GM21723 (cell line): Measurements from ENCODE around the gene TOMM40.
"Not testable (repeated sequence)": the region's sequence is repeated elsewhere in the genome, so short reads cannot be mapped to it uniquely, and the experiment has no call there.

ENCODE experiments used
- ATAC-seq: cut with Tn5 transposase; IDR thresholded peaks from one replicate; pipeline ENCODE4 v1.9.1; 2021; ENCODE audit warnings: mild to moderate bottlenecking, moderate library complexity; ENCODE audit not compliant: unreplicated experiment

TOMM40 gene

GRCh38 chr19:44893332-44894051 is 2.4 kb downstream of the TOMM40 start:
- no peak for ATAC-seq

GRCh38 chr19:44894052-44894400 is 3.0 kb downstream of the TOMM40 start:
- no peak for ATAC-seq

- ATAC-seq = no peak
Measured at GRCh38 chr19:44894946-44895345, 3.9 kb downstream of the TOMM40 start.

- no peak for ATAC-seq
Measured at GRCh38 chr19:44897835-44898234, 6.8 kb downstream of the TOMM40 start.

GRCh38 chr19:44900328-44901244 is 9.5 kb downstream of the TOMM40 start:
- ATAC-seq = no peak

GRCh38 chr19:44903216-44903601 is 12.2 kb downstream of the TOMM40 start:
- ATAC-seq = no peak

- ATAC-seq = no peak
Measured at GRCh38 chr19:44903602-44904425, 12.8 kb downstream of the TOMM40 start.

GRCh38 chr19:44904426-44904994 is 13.5 kb downstream of the TOMM40 start:
- no peak for ATAC-seq

- no peak for ATAC-seq
Measured at GRCh38 chr19:44905437-44906160, 14.5 kb downstream of the TOMM40 start, which contains the start of gene APOE. TSS of gene APOE (plus strand) at chr19:44905796. CDS start at chr19:44906625, 829 bp downstream.

GRCh38 chr19:44907613-44908012 is 16.6 kb downstream of the TOMM40 start:
- ATAC-seq = no peak

- ATAC-seq = no peak
Measured at GRCh38 chr19:44908074-44908835, 17.2 kb downstream of the TOMM40 start.

GRCh38 chr19:44908836-44909261 is 17.8 kb downstream of the TOMM40 start:
- ATAC-seq = no peak

GRCh38 chr19:44909775-44910174 is 18.7 kb downstream of the TOMM40 start:
- ATAC-seq = no peak

- not testable (repeated sequence) for ATAC-seq
Measured at GRCh38 chr19:44911896-44912295, 20.8 kb downstream of the TOMM40 start.

GRCh38 chr19:44912854-44913253 is 21.8 kb downstream of the TOMM40 start:
- no peak for ATAC-seq

- ATAC-seq = not testable (repeated sequence)
Measured at GRCh38 chr19:44913512-44914432, 22.7 kb downstream of the TOMM40 start.

- peak; percentile 92 for ATAC-seq
Measured at GRCh38 chr19:44914433-44915206, 23.6 kb downstream of the TOMM40 start, which contains the start of gene APOC1. TSS of gene APOC1 (plus strand) at chr19:44914608. CDS start at chr19:44914892, 284 bp downstream.
